Smooth muscle cell (in vitro differentiated cells): ENCODE data around the gene GPX7. TPM values are rescaled to one million over a fixed set of nuclear protein-coding genes. Genes with fewer than 3 reads are reported as not detected.

ENCODE experiments used
- DNase-seq: peaks from one replicate; lab custom pipeline; 2025; ENCODE audit not compliant: unreplicated experiment; lab: John Stamatoyannopoulos, UW
- H2AFZ ChIP-seq: fragments of 200-600 bp; sonication (generic); 2 replicates; pipeline ENCODE4 v1.6.0; 2016; ENCODE audit warnings: antibody characterized with exemption, low read depth, mild to moderate bottlenecking
- H3F3A ChIP-seq: fragments of 200-600 bp; sonication (generic); 2 replicates; pipeline ENCODE4 v1.6.0; 2017; ENCODE audit warnings: antibody characterized with exemption, low read depth
- H3K27ac ChIP-seq: fragments of 200-600 bp; sonication (generic); 2 replicates; pipeline ENCODE4 v1.5.1; 2016; ENCODE audit warnings: low read depth, mild to moderate bottlenecking
- H3K27me3 ChIP-seq: fragments of 200-600 bp; sonication (generic); 2 replicates; pipeline ENCODE4 v1.6.1; 2016; ENCODE audit warnings: low read depth, mild to moderate bottlenecking
- H3K36me3 ChIP-seq: fragments of 200-600 bp; sonication (generic); 2 replicates; pipeline ENCODE4 v1.5.1; 2016; ENCODE audit warnings: low read depth
- H3K4me1 ChIP-seq: fragments of 200-600 bp; sonication (generic); 2 replicates; pipeline ENCODE4 v1.5.1; 2016; ENCODE audit warnings: low read depth
- H3K4me2 ChIP-seq: fragments of 200-600 bp; sonication (generic); 2 replicates; pipeline ENCODE4 v1.6.0; 2016; ENCODE audit warnings: mild to moderate bottlenecking
- H3K4me3 ChIP-seq: fragments of 200-600 bp; sonication (generic); 2 replicates; pipeline ENCODE4 v1.5.1; 2016; ENCODE audit warnings: mild to moderate bottlenecking
- H3K79me2 ChIP-seq: fragments of 200-600 bp; sonication (generic); 2 replicates; pipeline ENCODE4 v1.6.0; 2016; ENCODE audit warnings: low read depth, mild to moderate bottlenecking
- H3K9ac ChIP-seq: fragments of 200-600 bp; sonication (generic); 2 replicates; pipeline ENCODE4 v1.6.0; 2016; ENCODE audit warnings: low read depth
- H3K9me3 ChIP-seq: fragments of 200-600 bp; sonication (generic); replicated peaks from 2 replicates; pipeline ENCODE4 v1.5.1; 2016; ENCODE audit warnings: low read depth
- H4K20me1 ChIP-seq: fragments of 200-600 bp; sonication (generic); 2 replicates; pipeline ENCODE4 v1.6.0; 2016; ENCODE audit warnings: low read depth
- CTCF ChIP-seq: fragments of 200-600 bp; sonication (generic); IDR thresholded peaks from 2 replicates; pipeline ENCODE4 v1.5.1; 2017; ENCODE audit warnings: borderline replicate concordance, mild to moderate bottlenecking, antibody characterized with exemption; ENCODE audit not compliant: insufficient read depth, poor library complexity, severe bottlenecking
- WGBS: methylation state at CpG from one replicate; pipeline ENCODE4 v1.1.7; 2016; ENCODE audit warnings: low lambda C conversion rate; 5-methylcytosine and 5-hydroxymethylcytosine counted together
- polyA plus RNA-seq: library from polyadenylated mRNA; unstranded; fragments of >200 nt; fragmentation: Nextera tagmentation; extraction: Ambion mirVana; gene quantifications from 2 replicates; pipeline ENCODE4 v1.2.1, GENCODE V29; 2016
- total RNA-seq: library from RNA; depleted of rRNA; stranded (reverse); fragments of >200 nt; gene quantifications from 2 replicates; pipeline ENCODE4 v1.2.3, GENCODE V29; 2014

GPX7 gene
- total and polyA plus RNA-seq, 2 experiments from 2014 or later = 164 to 192 TPM

- H3K9me3 ChIP-seq = no peaks in the 10 kb centered on the region
- H3K4me3 ChIP-seq = no peak overlapping the region
- H3K36me3 ChIP-seq = peaks cover 2% of the 10 kb centered on the region
- H3K79me2 ChIP-seq = no peaks in the 10 kb centered on the region
- no peak overlapping the region for H3K27ac ChIP-seq
- H3K4me2 ChIP-seq = no peak overlapping the region
- H2AFZ ChIP-seq = no peak overlapping the region
- no peaks in the 10 kb centered on the region for H3F3A ChIP-seq
- H3K4me1 ChIP-seq = no peaks in the 10 kb centered on the region
- H4K20me1 ChIP-seq = no peaks in the 10 kb centered on the region
- H3K9ac ChIP-seq = no peak overlapping the region
- TF ChIP-seq CTCF = no peak
- H3K27me3 ChIP-seq = no peaks in the 10 kb centered on the region
- DNase-seq = no peak
- 63% methylated on average over 2 of the region's 2 CpGs for WGBS
Measured at GRCh38 chr1:52613636-52614373, 11.6 kb downstream of the GPX7 start.

- Histone ChIP-seq H3K9ac (no peak overlapping the region), H3K4me1 (no peaks in the 10 kb centered on the region), H3K4me3 (no peak overlapping the region), H3K27me3 (no peaks in the 10 kb centered on the region), H3K79me2 (no peaks in the 10 kb centered on the region), H3F3A (no peaks in the 10 kb centered on the region), H2AFZ (no peak overlapping the region), H4K20me1 (no peaks in the 10 kb centered on the region), H3K4me2 (no peak overlapping the region), H3K9me3 (no peaks in the 10 kb centered on the region), H3K27ac (no peak overlapping the region), H3K36me3 (no peaks in the 10 kb centered on the region)
- TF ChIP-seq CTCF = no peak
- 92% methylated on average over 5 of the region's 5 CpGs for WGBS
- no peak for DNase-seq
Measured at GRCh38 chr1:52614671-52615070, 12.5 kb downstream of the GPX7 start.

- Histone ChIP-seq H4K20me1 (no peaks in the 10 kb centered on the region), H2AFZ (no peak overlapping the region), H3K4me3 (no peak overlapping the region), H3K27me3 (no peaks in the 10 kb centered on the region), H3K9ac (no peak overlapping the region), H3K4me1 (no peaks in the 10 kb centered on the region), H3K27ac (no peak overlapping the region), H3K79me2 (no peaks in the 10 kb centered on the region), H3K36me3 (no peaks in the 10 kb centered on the region), H3K9me3 (no peaks in the 10 kb centered on the region), H3K4me2 (no peak overlapping the region), H3F3A (no peaks in the 10 kb centered on the region)
- no peak for TF ChIP-seq CTCF
- 77% methylated on average over 5 of the region's 5 CpGs for WGBS
- DNase-seq = no peak
Measured at GRCh38 chr1:52615489-52616042, 13.4 kb downstream of the GPX7 start.

GRCh38 chr1:52621950-52622349 lies 19.8 kb downstream of the GPX7 start:
- Histone ChIP-seq H3K79me2 (no peaks in the 10 kb centered on the region), H3K4me3 (no peak overlapping the region)

More at GRCh38 chr1:52621950-52622349, 19.8 kb downstream of the GPX7 start:
- no peaks in the 10 kb centered on the region for H3F3A ChIP-seq
- no peak for TF ChIP-seq CTCF
- no peak overlapping the region for H3K9ac ChIP-seq
- H3K36me3 ChIP-seq = no peaks in the 10 kb centered on the region
- H3K27me3 ChIP-seq = no peaks in the 10 kb centered on the region
- H4K20me1 ChIP-seq = no peaks in the 10 kb centered on the region
- no peaks in the 10 kb centered on the region for H3K4me1 ChIP-seq
- H3K9me3 ChIP-seq = no peaks in the 10 kb centered on the region
- WGBS = 100% methylated on average over 2 of the region's 2 CpGs
- no peak overlapping the region for H3K27ac ChIP-seq
- H2AFZ ChIP-seq = no peak overlapping the region
- no peak overlapping the region for H3K4me2 ChIP-seq
- DNase-seq = no peak
